Gastrocnemius medialis (tissue), 4 donors: ENCODE results near the gene NXNL1. TPM values are rescaled to one million over a fixed set of nuclear protein-coding genes. Genes with fewer than 3 reads are reported as not detected.

ENCODE experiments used
- ATAC-seq, 2 donors: fragments of 150-250 bp; one replicate each; pipeline ENCODE4 v1.9.1; 2016
- DNase-seq, 2 donors: peaks; one replicate each; pipeline ENCODE4 v3.0.0-alpha.2; 2019
- H3K27ac ChIP-seq, 4 donors: fragments of 200-600 bp; sonication (generic); 1 replicate in 1 of 4; 2 replicates in 3 of 4; pipeline ENCODE4 v1.5.1; 2016 to 2018; ENCODE audit warnings: mild to moderate bottlenecking in 2 of 4, moderate library complexity in 1 of 4
- H3K27me3 ChIP-seq, 3 donors: fragments of 200-600 bp; sonication (generic) in 2 of 3; 1 replicate in 1 of 3; 2 replicates in 2 of 3; pipeline versions ENCODE4 v1.5.1 to v1.6.0; 2016 to 2019; ENCODE audit warnings: mild to moderate bottlenecking in 1 of 3, moderate library complexity in 1 of 3
- H3K36me3 ChIP-seq, 2 donors: fragments of 200-600 bp; sonication (generic) in 1 of 2; one replicate each; pipeline ENCODE4 v1.5.1; 2017 to 2018
- H3K4me1 ChIP-seq, 2 donors: fragments of 200-600 bp; sonication (generic) in 1 of 2; one replicate each; pipeline ENCODE4 v1.5.1; 2016 to 2017; ENCODE audit warnings: mild to moderate bottlenecking in 2 of 2
- H3K4me3 ChIP-seq, 4 donors: fragments of 200-600 bp; sonication (generic) in 3 of 4; 1 replicate in 1 of 4; 2 replicates in 3 of 4; pipeline ENCODE4 v1.5.1; 2016 to 2019; ENCODE audit warnings: mild to moderate bottlenecking in 2 of 4
- H3K9me3 ChIP-seq, 3 donors: fragments of 200-600 bp; sonication (generic) in 2 of 3; 1 replicate in 1 of 3; 2 replicates in 2 of 3; pipeline ENCODE4 v1.5.1; 2016 to 2019
- CTCF ChIP-seq, 5 experiments: fragments of 450-650 bp in 3 of 5; fragments of 200-600 bp in 2 of 5; sonication (generic) in 2 of 5; IDR thresholded peaks in 4 of 5; conservative IDR thresholded peaks in 1 of 5; 1 replicate in 4 of 5; 2 replicates in 1 of 5; pipeline ENCODE4 v1.5.1; 2016 to 2019; ENCODE audit warnings: antibody characterized with exemption in 5 of 5, mild to moderate bottlenecking in 3 of 5, moderate library complexity in 3 of 5
- POLR2A ChIP-seq, 2 donors: fragments of 450-650 bp; IDR thresholded peaks; one replicate each; pipeline ENCODE4 v1.6.1; 2017; ENCODE audit warnings: antibody characterized with exemption in 2 of 2, mild to moderate bottlenecking in 2 of 2, moderate library complexity in 2 of 2
- in situ Hi-C, 4 donors: fragments of 200-750 bp; cut with MboI; loops; one replicate each; pipeline versions ENCODE4 v1.15.0 to v1.8.0; 2017; ENCODE audit warnings: low sequenced_read_pairs in 4 of 4
- intact Hi-C: fragments of 100-400 bp; cut with DNase I; formaldehyde crosslinking; loops from one replicate; pipeline ENCODE4 v1.15.1; 2023; ENCODE audit warnings: low total_unique reads
- total RNA-seq, 4 donors: library from RNA; depleted of rRNA; stranded (reverse); fragments of >200 nt; gene quantifications; one replicate each; pipeline versions ENCODE4 v1.1.0 to v1.2.3, GENCODE V29; 2016

Gene NXNL1
- total RNA-seq, 4 donors from 2014 or later: not detected

- no peak overlapping the region for H3K4me3 ChIP-seq
- peaks cover 0 to 7% of the 10 kb centered on the region in 2 donors for H3K4me1 ChIP-seq
- ATAC-seq (no peak), DNase-seq (no peak)
- H3K27ac ChIP-seq: peak overlapping the region in 1 of 4 donors; percentile 54
- no peaks in the 10 kb centered on the region for H3K9me3 ChIP-seq
- H3K27me3 ChIP-seq: no peaks in the 10 kb centered on the region
- intact Hi-C loops (loop anchor here (1.0 kb wide), 1 partner anchor 79 kb away; no protein-coding TSS in a partner anchor), in situ Hi-C loops (no loop called here)
- no peak for TF ChIP-seq POLR2A (IDR thresholded peaks at IDR 0.05)
- no peak for TF ChIP-seq CTCF (IDR thresholded peaks at IDR 0.05 in 4 of 5, conservative IDR thresholded peaks at IDR 0.05 in 1 of 5)
- H3K36me3 ChIP-seq: peaks cover 0 to 11% of the 10 kb centered on the region in 2 donors
These were observed 35.0 kb upstream of the NXNL1 start for GRCh38 chr19:17495639-17496296.

GRCh38 chr19:17491287-17491686, 30.6 kb upstream of the NXNL1 start:
- ATAC-seq (no peak), DNase-seq (no peak)
- Histone ChIP-seq H3K4me1 (no peaks in the 10 kb centered on the region), H3K27ac (no peak overlapping the region), H3K9me3 (no peaks in the 10 kb centered on the region), H3K27me3 (no peaks in the 10 kb centered on the region), H3K4me3 (no peak overlapping the region), H3K36me3 (peaks cover 0 to 19% of the 10 kb centered on the region in 2 donors)
- intact Hi-C loops: no loop called here
- in situ Hi-C loops: no loop called here
- no peak for TF ChIP-seq CTCF (IDR thresholded peaks at IDR 0.05 in 4 of 5, conservative IDR thresholded peaks at IDR 0.05 in 1 of 5)
- no peak for TF ChIP-seq POLR2A (IDR thresholded peaks at IDR 0.05)

GRCh38 chr19:17490411-17490810, 29.7 kb upstream of the NXNL1 start:
- DNase-seq (no peak), ATAC-seq (no peak)
- Histone ChIP-seq H3K36me3 (peaks cover 0 to 19% of the 10 kb centered on the region in 2 donors), H3K27ac (no peak overlapping the region), H3K27me3 (no peaks in the 10 kb centered on the region), H3K4me3 (no peak overlapping the region), H3K9me3 (no peaks in the 10 kb centered on the region), H3K4me1 (no peaks in the 10 kb centered on the region)
- TF ChIP-seq POLR2A (IDR thresholded peaks at IDR 0.05): no peak
- no peak for TF ChIP-seq CTCF (IDR thresholded peaks at IDR 0.05 in 4 of 5, conservative IDR thresholded peaks at IDR 0.05 in 1 of 5)
- in situ Hi-C loops: no loop called here
- intact Hi-C loops: no loop called here

GRCh38 chr19:17489392-17490030, 28.8 kb upstream of the NXNL1 start:
- Histone ChIP-seq H3K27me3 (no peaks in the 10 kb centered on the region), H3K27ac (peak overlapping the region in 3 of 4 donors; percentile 3 to 55 (median 35)), H3K9me3 (no peaks in the 10 kb centered on the region), H3K36me3 (peaks cover 0 to 19% of the 10 kb centered on the region in 2 donors), H3K4me3 (no peak overlapping the region), H3K4me1 (no peaks in the 10 kb centered on the region)
- in situ Hi-C loops (no loop called here), intact Hi-C loops (no loop called here)
- TF ChIP-seq CTCF (IDR thresholded peaks at IDR 0.05 in 4 of 5, conservative IDR thresholded peaks at IDR 0.05 in 1 of 5) (no peak), POLR2A (IDR thresholded peaks at IDR 0.05) (no peak)
- ATAC-seq (no peak), DNase-seq (no peak)
